Measurements from ENCODE around the gene SHMT1.
"Not testable (repeated sequence)": the region's sequence is repeated elsewhere in the genome, so short reads cannot be mapped to it uniquely, and the experiment has no call there.

DNA sequence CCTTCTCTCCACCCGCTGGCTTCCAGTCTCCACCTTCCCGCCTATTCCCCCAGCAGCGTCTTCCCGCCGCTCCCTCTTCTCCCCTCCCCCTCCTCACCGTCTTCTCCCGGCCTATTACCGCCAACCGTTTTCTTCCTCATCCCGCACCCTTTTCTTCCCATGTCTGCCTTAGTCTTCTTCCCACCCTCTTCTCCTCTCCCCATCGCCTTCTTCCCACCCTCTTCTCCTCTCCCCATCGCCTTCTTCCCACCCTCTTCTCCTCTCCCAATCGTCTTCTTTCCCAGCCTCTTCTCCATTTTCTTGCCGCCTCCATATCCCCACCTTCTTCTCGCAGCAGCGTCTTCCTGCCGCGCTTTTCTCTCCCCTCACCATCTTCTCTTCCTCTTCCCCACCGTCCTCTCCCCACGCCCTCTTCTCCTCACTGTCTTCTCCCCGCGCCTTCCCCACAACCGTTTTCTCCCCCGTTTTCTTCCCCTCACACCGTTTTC is 48.1 kb upstream of the SHMT1 start:
- not testable (repeated sequence) for TF ChIP-seq GATA1 (IDR thresholded peaks at IDR 0.05; ENCODE audit: low read depth, low read length); POLR2A (IDR thresholded peaks at IDR 0.05; ENCODE audit: low read length)

Measured in erythroblast (primary cell).